Left kidney (tissue), 2 donors: ENCODE results near the gene SFXN5. TPM values are rescaled to one million over a fixed set of nuclear protein-coding genes. Genes with fewer than 3 reads are reported as not detected.
A peak's percentile ranks its signal among the peaks of the same experiment; 100 is the strongest.

Experiments
- DNase-seq: peaks from one replicate; pipeline ENCODE4 v3.0.0-alpha.2; 2013
- polyA plus RNA-seq: library from polyadenylated mRNA; unstranded; fragments of 120-200 nt; gene quantifications from one replicate; pipeline ENCODE4 v1.2.1, GENCODE V29; 2013; ENCODE audit not compliant: insufficient read length

Gene SFXN5
- polyA plus RNA-seq, 1 donor, result 26.3 TPM

GRCh38 chr2:72994282-72994990, 77.1 kb downstream of the SFXN5 start:
- no peak for DNase-seq

- DNase-seq, result no peak
Measured at GRCh38 chr2:72993933-72994280, 77.6 kb downstream of the SFXN5 start.

- DNase-seq, result no peak
Measured at GRCh38 chr2:72993147-72993932, 78.2 kb downstream of the SFXN5 start.

DNA sequence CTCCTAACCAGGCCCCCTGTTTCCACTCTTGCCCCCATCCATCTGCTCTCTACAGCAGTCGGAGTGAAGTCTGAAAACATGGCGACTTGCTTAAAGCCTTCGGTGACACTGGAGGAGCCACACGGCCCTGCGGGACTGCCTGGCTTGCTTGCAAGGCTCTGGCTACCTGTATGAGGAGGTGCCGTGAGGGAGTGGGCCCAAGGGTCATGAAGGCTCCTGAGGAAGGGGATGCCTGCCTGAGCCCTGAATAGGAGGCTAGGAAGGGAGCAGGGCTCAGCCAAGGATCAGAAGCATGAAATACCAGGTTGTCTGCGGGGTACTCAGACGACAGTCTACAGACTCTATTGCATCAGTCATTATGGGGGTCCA, 78.8 kb downstream of the SFXN5 start:
- DNase-seq, result no peak

GRCh38 chr2:72991980-72992733, 79.4 kb downstream of the SFXN5 start:
- DNase-seq, result no peak

DNA sequence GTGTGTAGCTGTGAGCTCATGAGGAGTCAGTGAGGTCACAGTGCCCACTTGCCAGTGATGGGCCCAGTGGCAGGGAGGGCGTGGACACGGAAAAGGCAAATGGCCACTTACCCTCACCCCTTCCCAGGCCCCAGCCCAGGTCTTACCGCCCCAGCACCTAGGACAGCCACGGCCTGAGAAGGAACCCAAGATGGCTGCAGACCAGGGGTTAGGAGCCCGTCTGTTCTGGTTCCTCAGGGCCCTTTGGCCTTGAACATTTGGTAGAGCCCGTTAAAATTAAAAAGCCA, 80.1 kb downstream of the SFXN5 start:
- no peak for DNase-seq

DNA sequence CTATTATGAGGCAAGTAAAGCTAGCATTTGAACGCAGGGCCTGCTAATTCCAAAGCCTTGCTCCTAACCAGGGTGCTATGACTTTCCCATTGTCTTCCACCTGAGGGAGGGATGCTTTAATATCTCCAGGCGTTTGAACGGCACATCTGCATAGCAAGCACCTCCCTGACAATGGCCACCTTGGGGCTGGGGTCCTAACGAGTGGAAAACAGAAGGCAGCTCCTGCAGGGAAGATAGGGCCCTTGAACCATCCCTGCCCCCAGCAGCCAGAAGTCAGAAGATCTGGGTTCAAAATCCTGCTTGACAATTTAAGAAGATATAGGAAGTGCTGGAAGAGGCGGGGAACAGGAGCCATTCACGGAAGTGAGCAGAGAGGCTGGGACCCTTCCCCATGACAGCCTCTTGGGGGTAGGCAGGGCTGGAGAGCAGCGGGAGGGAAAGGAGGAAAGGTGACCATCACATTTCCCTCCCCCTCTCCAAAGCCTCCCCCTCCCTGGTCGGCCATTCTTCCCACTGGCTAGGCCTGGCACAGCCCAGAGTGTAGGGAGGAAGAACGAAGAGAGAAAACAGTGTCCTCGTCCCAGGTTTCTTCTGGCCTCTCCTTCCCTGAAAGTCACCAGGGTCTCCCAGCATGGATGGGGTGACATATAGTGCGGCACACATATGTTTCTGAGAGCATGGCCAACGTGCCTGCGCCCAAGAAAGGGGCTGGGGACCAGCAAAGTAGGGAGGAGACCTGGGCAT, 80.6 kb downstream of the SFXN5 start:
- no peak for DNase-seq

GRCh38 chr2:72989770-72990556, 81.5 kb downstream of the SFXN5 start:
- peak; percentile 14 for DNase-seq

- DNase-seq, result no peak
Measured at GRCh38 chr2:72988726-72989273, 82.7 kb downstream of the SFXN5 start.

GRCh38 chr2:72988041-72988440, 83.5 kb downstream of the SFXN5 start:
- DNase-seq, result no peak

GRCh38 chr2:72985891-72986683, 85.4 kb downstream of the SFXN5 start:
- DNase-seq, result peak; percentile 18

DNA sequence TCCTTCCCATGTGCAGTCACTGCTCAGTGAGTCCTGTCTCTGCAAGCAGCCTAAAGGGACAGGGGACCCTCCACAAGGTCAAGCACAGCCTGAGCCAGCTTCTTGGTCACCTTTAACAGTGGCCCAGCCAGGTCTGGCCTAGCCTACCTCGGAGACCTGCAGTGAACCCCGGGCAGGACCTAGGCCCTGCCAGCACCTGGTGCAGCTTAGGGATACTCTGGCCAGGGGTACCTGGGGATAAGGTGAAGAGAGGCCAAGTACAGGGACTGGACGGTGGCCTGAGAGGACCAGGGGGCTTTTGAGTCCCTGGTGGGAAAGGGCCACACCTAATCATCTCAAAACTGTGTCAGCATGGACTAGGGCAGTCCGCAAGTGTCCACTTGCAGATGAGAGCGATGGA, 86.4 kb downstream of the SFXN5 start:
- no peak for DNase-seq

DNA sequence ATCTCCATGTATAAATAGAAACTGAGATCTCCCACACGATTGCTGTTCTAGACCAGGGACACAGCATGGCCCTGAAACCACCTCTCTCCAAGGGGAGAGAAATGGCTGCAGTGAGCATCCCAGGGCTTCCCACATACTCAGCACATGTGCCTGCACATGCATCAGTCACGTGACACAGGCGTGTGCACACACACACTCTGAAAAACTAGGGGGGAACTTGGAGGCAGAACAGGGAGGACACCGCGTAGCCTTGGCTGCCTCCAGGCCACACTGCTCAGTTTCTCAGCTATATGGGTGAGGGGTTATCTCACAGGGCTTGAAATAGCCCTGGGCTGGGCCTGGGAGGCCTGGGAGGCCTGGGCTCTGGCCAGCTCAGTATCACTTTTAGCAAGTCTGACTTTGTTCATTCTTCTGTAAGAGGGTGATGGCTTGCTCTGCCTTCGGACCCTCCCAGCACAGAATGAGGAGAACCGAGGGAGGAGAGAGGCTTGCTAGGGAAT, 87.3 kb downstream of the SFXN5 start:
- DNase-seq, result no peak

DNA sequence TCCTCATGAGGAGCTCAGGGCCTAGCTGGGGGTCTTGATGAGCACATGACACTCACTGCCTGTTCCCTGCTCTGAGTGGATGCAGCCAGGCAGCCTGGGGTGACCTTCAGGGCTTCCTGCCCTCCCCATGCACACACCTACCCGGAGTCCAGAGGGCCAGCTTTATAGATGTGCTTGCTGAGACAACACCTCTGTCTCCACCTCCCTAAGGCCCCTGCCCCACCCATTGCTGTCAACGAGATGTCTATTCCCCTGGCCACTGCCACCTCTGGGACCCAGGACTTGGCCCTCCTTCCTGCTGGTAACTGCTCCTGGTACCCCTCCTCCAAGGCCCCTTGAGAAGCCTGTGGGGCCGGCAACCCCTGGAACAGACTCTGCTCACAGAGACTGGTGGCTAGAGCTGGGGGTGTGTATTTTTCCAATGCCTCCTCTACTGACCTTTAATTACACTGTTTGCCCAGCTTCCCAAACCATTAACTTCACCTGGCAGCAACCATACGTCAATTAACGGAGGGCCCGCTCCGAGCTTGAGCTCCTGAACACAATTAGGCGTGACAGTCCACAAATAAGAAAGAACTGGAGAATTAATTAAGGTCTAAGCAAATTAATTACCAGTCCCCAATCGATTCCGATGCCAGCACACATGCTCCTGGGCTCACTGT, 87.9 kb downstream of the SFXN5 start:
- DNase-seq, result peak; percentile 21

GRCh38 chr2:72982781-72983499, 88.6 kb downstream of the SFXN5 start:
- DNase-seq, result no peak

DNA sequence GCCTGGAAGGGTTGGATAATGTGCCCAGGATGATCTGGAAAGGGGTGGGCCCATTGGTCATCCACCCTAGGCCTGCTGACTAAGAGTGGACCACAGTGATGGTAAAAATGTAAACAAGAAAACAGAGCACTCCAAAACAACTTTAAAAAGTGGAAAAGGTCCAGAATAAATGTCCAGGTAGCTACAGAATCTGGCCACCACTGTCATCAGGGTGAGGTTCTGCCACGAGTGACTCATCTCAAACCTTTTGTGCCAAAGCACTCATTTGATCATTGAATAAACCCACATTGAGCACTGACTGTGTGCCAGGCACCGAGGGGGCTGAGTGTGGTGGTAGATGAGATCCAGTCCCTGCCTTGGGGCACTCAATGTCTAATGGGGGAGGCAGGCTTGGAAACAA, 89.3 kb downstream of the SFXN5 start:
- no peak for DNase-seq

GRCh38 chr2:72981536-72981935, 90.0 kb downstream of the SFXN5 start:
- DNase-seq, result no peak

DNA sequence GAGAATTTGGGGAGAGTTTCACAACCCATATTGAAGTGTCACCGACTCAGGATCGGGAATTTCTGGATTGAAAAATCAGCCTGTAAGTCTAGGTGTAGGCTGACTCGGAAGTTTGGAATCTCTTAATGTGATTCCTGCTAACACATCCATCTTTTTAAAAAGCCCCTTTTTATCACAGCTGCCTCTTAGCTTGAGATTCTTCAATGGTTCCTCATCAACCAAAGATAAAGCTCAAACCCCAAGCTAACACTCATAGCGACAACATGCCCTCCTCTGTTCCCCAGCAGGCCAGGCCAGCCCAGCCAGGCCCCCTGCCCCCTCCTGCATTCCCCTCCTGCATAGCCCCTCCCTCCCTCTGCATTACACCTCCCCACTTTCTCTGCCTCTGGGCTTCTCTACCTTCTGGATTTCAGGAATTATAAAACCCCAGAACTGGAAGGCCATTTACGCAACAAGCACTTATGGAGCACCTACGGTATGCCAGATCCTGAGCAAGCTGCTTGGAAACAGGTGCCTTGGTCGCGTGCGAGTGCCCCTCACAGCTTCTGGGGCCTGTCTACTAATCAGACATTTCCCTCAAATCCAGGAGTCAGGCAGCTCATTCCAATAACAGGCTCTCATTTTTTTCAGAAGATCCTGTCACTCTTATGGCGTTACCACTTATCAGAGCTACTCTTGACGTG, 90.8 kb downstream of the SFXN5 start:
- no peak for DNase-seq

- no peak for DNase-seq
Measured at GRCh38 chr2:72979896-72980295, 91.6 kb downstream of the SFXN5 start.
